Stimulated activated CD4-positive, alpha-beta T cell treated with anti-CD3 and anti-CD28 coated beads, Interleukin-12 subunit alpha, Interleukin-12 subunit beta, amount 100 ng/mL, for 48 hours (primary cell): Measurements from ENCODE around the gene HLCS.

ENCODE experiments used
- DNase-seq, 3 donors: peaks; one replicate each; pipeline ENCODE4 v3.0.0-alpha.2; 2020; ENCODE audit warnings: low read depth in 2 of 3, low spot score in 1 of 3

Gene HLCS

GRCh38 chr21:36915696-36916245, 50.7 kb downstream of the HLCS start:
- DNase-seq = no peak

- DNase-seq = no peak
Measured at GRCh38 chr21:36915014-36915695, 51.3 kb downstream of the HLCS start.

- no peak for DNase-seq
Measured at GRCh38 chr21:36914244-36915013, 52.0 kb downstream of the HLCS start.

- DNase-seq = no peak
Measured at GRCh38 chr21:36913247-36914169, 53.0 kb downstream of the HLCS start.

- DNase-seq = no peak
Measured at GRCh38 chr21:36910581-36911307, 55.7 kb downstream of the HLCS start.

- DNase-seq = no peak
Measured at GRCh38 chr21:36909901-36910561, 56.4 kb downstream of the HLCS start.

- no peak for DNase-seq
Measured at GRCh38 chr21:36909423-36909822, 57.0 kb downstream of the HLCS start.

- no peak for DNase-seq
Measured at GRCh38 chr21:36908260-36908908, 58.1 kb downstream of the HLCS start.

- no peak for DNase-seq
Measured at GRCh38 chr21:36904093-36904666, 62.3 kb downstream of the HLCS start.

GRCh38 chr21:36902793-36903192, 63.7 kb downstream of the HLCS start:
- no peak for DNase-seq

GRCh38 chr21:36902331-36902730, 64.1 kb downstream of the HLCS start:
- DNase-seq = no peak

GRCh38 chr21:36901575-36901974, 64.9 kb downstream of the HLCS start:
- no peak for DNase-seq

- DNase-seq = no peak
Measured at GRCh38 chr21:36893581-36893980, 72.9 kb downstream of the HLCS start.

- DNase-seq = no peak
Measured at GRCh38 chr21:36892201-36892600, 74.3 kb downstream of the HLCS start.

GRCh38 chr21:36891692-36892091, 74.8 kb downstream of the HLCS start:
- no peak for DNase-seq

GRCh38 chr21:36891121-36891520, 75.3 kb downstream of the HLCS start:
- DNase-seq = no peak

- DNase-seq = no peak
Measured at GRCh38 chr21:36890086-36890485, 76.4 kb downstream of the HLCS start.

GRCh38 chr21:36889401-36889800, 77.1 kb downstream of the HLCS start:
- no peak for DNase-seq

- no peak for DNase-seq
Measured at GRCh38 chr21:36888466-36888865, 78.0 kb downstream of the HLCS start.
